IPS DF 19.7 (cell line): Measurements from ENCODE around the gene SSC5D.

Experiments used
- DNase-seq: peaks from one replicate; pipeline ENCODE4 v3.0.0-alpha.2; 2013; ENCODE audit warnings: low read depth, low spot score

SSC5D gene

DNA sequence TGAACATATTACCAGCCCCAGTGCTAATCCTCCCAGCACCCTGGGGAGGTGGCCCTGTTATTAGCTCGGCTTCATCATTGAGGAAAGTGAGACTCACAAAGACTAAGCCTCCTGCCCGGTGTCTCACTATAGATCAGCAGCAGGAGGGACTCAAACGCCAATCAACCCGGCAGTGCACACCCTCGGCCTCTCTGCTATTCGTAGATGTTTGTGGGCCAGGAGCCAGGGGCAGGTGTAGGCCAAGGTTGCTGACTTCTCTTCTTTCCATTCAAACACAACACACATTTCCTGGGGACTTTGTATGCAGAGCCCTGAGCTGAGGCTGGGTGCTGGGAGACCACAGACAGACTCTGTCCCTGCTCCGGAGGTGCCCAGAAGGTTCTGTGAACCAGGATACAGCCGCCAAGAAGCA lies 66.5 kb downstream of the SSC5D start:
- DNase-seq: no peak

DNA sequence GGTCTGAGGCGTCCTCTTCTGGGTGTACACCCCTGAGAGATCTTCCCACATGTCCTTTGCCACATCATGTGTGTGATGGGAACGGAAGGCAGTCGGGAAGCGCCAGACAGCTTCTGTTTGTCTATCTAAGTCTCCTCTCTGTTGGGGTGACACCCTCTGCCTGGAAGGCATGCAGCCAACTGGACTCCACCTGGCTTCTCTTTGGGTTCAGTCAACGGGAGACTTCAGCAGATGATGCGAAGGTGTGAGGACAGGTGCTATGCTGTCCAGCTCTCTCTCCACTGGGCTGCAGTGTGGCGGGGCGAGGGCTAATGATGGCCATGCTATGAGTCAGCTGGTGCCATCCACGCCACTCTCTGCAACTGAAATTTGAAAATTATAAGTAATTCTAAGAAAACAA lies 71.4 kb downstream of the SSC5D start:
- DNase-seq: no peak

DNA sequence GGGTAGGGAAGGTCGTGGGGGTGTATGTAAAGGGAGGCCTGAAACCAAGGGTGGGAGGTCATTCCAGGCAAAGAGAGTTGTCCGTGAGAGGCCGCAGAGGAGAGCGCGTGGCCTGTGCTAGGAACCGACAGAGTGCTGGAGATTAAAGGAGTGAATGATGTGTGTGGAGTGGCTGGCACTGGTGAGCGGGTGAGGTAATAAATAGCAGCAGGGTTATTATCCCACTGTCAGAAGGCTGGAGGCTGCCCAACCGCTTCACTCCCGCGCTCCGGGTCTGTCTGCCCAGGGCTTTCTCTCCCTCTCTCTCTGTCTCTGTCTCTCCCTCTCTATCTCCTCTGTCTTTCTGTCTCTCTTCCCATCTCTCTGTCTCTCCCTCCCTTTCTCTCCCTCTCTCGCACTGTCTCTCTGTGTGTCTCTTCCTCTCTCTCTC lies 75.0 kb downstream of the SSC5D start:
- DNase-seq: no peak

DNA sequence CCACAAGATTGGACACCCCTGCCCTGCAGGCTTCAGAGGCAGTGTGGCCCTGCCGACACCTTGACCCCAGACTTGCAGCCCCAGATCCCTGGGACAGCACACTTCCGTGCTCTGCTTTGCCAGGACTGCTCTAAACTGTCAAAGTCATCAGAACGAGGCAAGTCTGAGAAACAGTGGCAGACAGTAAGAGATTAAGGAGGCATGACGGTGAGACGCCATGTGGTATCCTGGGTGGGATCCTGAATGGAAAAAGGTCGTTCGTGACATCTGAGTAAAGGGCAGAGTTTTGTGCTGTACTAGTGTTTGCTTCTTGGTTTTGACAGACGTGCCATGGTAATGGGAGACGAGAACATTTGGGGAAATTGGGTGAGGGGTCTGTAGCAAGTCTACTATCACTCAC lies 78.6 kb downstream of the SSC5D start:
- no peak for DNase-seq

DNA sequence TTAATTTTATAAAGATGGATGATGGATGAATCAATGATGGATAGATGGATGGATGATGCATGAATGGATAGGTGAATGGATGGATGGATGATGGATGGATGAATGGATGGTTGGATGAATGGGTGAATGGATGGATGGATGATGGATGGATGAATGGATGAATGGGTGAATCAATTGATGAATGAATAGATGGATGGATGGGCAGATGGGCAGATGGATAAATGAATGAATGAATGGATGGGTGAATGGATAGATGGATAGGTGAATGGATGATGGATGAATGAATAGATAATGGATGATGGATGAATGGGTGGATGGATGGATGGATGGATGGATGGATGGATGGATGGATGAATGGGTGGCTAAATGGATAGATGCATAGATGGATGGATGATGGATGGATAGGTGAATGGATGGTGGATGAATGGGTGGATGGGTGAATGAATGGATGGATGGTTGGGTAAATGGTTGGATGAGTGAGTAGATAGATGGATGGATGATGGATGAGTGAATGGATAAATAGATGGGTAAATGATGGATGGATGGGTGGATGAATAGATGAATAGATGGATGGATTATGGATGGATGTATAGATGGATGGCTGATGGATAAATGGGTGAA lies 79.6 kb downstream of the SSC5D start:
- no peak for DNase-seq
